GM19035 (cell line): ENCODE measurements around the gene SEMA7A.
A peak's percentile ranks its signal among the peaks of the same experiment; 100 is the strongest.
"Not testable (repeated sequence)": the region's sequence is repeated elsewhere in the genome, so short reads cannot be mapped to it uniquely, and the experiment has no call there.

Experiments used
- ATAC-seq: cut with Tn5 transposase; IDR thresholded peaks from one replicate; pipeline ENCODE4 v1.9.1; 2021; ENCODE audit not compliant: unreplicated experiment

SEMA7A gene

GRCh38 chr15:74376226-74376625 lies 57.5 kb downstream of the SEMA7A start:
- no peak for ATAC-seq

GRCh38 chr15:74375303-74375693 lies 58.5 kb downstream of the SEMA7A start:
- no peak for ATAC-seq

GRCh38 chr15:74374648-74375302 lies 59.0 kb downstream of the SEMA7A start:
- ATAC-seq: no peak

- ATAC-seq: peak; percentile 74
These were observed 59.8 kb downstream of the SEMA7A start for GRCh38 chr15:74373731-74374647.

GRCh38 chr15:74373056-74373650 lies 60.6 kb downstream of the SEMA7A start:
- ATAC-seq: no peak

- ATAC-seq: no peak
These were observed 63.3 kb downstream of the SEMA7A start for GRCh38 chr15:74370471-74370870.

GRCh38 chr15:74369756-74370155 lies 64.0 kb downstream of the SEMA7A start:
- ATAC-seq: no peak

- no peak for ATAC-seq
These were observed 64.5 kb downstream of the SEMA7A start for GRCh38 chr15:74369084-74369745.

GRCh38 chr15:74368121-74368520 lies 65.6 kb downstream of the SEMA7A start:
- no peak for ATAC-seq

GRCh38 chr15:74367296-74367854 lies 66.4 kb downstream of the SEMA7A start, which contains the start of gene CYP11A1:
Gene CYP11A1 (minus strand): TSS chr15:74367646. CDS start chr15:74367585, 61 bp downstream.
- no peak for ATAC-seq

GRCh38 chr15:74365598-74366445 lies 67.9 kb downstream of the SEMA7A start:
- no peak for ATAC-seq

GRCh38 chr15:74364936-74365597 lies 68.7 kb downstream of the SEMA7A start:
- ATAC-seq: no peak

GRCh38 chr15:74362482-74362881 lies 71.3 kb downstream of the SEMA7A start:
- ATAC-seq: no peak

GRCh38 chr15:74360855-74361254 lies 72.9 kb downstream of the SEMA7A start:
- not testable (repeated sequence) for ATAC-seq

GRCh38 chr15:74359376-74359775 lies 74.4 kb downstream of the SEMA7A start:
- not testable (repeated sequence) for ATAC-seq
